NAMALWA (cell line): ENCODE data around the gene DOK6.
"Not testable (repeated sequence)": the region's sequence is repeated elsewhere in the genome, so short reads cannot be mapped to it uniquely, and the experiment has no call there.

Experiments
- DNase-seq: peaks from one replicate; pipeline ENCODE4 v3.0.0-alpha.2; 2015; ENCODE audit warnings: low spot score

Gene DOK6

DNA sequence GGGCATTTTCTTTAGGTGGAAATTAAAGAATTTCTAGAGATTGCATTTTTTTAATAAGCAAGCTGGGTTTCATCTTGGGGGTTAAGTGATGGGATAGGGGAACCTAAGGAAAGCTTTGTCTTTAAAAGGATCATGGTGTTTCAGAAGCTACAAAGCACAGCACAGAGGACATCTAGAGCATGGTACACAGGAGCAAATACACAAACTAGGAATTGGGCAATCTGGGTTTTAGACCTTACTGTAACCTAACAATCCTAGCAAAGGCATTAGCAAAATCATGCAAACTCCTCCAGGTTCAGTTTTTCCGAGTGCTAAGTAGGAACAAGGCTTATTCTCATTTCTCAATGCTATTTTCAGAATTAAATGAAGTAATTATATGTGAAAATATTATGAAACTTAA, 412.9 kb downstream of the DOK6 start:
- no peak for DNase-seq

- DNase-seq: no peak
Observed at GRCh38 chr18:69814861-69815385, 414.2 kb downstream of the DOK6 start.

DNA sequence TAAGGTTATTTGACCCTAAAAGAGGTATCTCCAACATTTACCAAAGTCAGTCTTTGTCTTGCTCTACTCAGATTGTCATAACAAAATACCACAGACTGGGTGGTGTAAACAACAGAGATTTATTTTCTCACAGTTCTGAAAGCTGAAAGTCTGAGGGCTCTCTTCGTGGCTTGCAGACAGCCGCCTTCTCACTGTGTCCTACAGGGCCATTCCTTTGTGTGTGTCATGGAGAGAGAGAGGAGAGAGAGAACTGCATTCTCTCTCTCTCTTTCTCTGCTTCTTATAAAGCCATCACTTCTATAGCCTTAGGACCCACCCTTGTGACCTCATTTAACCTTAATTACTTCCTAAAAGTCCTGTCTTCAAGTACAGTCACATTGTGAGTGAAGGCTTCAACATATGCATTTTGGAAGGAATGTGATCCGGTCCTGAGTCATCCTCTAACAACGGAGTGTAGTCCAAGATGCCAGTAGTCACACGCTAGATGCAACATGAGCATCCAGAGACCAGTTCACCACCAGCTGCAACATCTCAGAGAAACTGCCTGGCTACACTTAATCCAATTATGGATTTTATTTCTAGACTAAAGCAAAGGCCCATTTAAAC, 416.8 kb downstream of the DOK6 start:
- DNase-seq: no peak

DNA sequence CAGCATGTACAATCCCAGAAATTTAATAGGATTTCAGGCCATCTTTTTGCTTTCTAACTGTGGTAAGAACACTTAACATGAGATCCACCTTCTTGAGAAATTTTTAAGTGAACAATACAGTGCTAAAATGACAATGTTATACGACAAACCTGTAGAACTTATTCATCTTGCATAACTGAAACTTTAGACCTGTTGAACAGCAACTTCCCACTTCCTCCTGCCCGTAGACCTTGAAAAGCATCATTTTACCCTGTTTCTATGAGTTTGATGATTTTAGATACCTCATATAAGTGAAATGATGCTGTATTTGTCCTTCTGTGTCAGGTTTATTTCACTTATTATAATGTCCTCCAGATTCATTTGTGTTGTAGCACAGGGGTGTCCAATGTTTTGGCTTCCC, 418.8 kb downstream of the DOK6 start:
- no peak for DNase-seq

- no peak for DNase-seq
Observed at GRCh38 chr18:69820538-69820937, 419.9 kb downstream of the DOK6 start.

DNA sequence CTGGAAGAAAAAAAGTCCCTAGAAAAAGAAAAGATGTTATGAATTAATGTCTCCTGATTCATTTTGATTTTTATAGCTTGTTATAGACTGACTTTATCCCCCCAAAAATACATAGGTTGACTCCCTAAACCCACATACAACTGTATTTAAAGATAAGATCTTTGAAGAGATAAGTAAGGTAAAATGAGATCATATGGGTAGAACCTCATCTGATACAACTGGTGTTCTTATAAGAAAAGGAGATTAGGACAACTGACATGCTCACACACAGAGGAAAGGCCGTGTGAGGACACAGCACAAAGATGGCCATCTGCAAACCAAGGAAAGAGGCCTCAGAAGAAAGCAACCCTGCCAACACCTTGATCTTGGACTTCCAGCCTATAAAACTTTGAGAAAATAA, 429.5 kb downstream of the DOK6 start:
- no peak for DNase-seq

GRCh38 chr18:69834980-69835379, 434.3 kb downstream of the DOK6 start:
- DNase-seq: not testable (repeated sequence)

DNA sequence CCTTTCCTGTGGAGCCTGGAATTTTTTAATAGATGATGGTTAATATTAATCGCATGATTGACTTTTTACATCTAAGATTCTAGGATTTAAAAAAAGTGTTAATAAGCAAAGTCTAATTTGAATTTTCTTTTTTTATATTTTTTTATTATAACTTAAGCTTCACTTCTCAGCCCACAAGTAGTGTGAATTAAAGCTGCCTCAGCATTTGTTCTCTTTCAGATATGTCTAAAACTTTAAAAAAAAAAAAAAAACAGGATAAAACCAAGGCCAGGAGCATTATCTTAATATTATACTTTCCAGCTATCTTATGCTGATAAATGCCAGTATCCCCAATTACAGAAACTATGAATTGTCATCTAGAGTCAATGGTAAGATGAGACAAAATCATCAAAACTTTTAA, 437.3 kb downstream of the DOK6 start:
- no peak for DNase-seq

DNA sequence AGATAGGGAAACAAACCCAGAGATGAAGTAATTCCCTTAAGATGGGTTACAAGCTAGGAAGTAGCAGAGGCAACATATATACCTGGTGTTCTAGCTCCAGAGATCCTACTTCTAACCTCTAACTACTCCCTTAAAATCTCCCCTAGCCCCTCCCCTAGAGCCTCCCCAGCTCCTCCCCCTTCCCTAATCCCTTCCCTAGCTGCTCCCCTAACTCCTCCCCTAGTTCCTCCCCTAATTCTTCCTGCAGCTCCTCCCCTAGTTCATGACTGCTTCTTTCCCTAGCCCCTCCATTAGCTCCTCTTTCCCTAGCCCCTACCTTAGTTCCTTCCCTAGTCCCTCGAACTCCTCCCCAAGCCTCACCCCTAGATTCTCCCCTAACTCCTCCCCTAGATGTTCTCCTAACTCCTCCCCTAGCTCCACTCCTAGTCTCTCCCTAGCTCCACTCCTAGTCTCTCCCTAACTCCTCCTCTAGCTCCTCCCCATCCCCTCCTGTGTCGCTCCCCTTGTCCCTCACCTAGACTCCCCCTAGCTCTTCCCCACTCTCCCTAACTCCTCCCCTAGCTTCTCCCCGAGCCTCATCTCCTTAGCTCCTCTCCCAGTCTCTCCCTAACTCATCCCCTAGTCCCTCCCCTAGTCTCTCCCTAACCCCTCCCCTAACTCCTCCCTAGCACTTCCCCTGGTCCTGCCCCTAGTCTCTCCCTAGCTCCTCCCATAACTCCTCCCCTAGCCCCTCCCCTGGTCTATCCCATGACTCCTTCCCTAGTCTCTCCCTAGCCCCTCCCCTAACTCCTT, 438.1 kb downstream of the DOK6 start:
- DNase-seq: peak; percentile 90

GRCh38 chr18:69839497-69839896, 438.8 kb downstream of the DOK6 start:
- DNase-seq: no peak

- peak; percentile 7 for DNase-seq
Observed at GRCh38 chr18:69840001-69840400, 439.3 kb downstream of the DOK6 start.

- DNase-seq: no peak
Observed at GRCh38 chr18:69840445-69840844, 439.8 kb downstream of the DOK6 start.

DNA sequence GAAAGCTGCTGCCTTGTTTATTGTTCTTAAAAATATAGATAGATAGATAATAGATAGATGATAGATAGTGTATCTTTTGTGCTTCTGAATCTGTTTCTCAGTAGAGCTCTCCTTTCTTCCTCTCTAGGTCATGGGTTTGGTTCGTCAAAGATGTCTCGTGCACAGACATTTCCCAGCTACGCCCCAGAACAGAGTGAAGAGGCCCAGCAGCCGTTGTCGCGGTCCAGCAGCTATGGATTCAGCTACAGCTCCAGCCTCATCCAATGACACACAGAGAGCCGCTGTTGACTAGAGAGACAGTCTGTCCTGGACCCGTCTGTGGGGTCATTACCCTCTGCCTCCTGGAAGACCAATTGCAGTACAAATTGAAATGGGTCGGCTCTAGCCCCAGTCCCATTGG, 440.4 kb downstream of the DOK6 start:
- DNase-seq: no peak

GRCh38 chr18:69843015-69843414, 442.3 kb downstream of the DOK6 start:
- no peak for DNase-seq

- no peak for DNase-seq
Observed at GRCh38 chr18:69844656-69845055, 444.0 kb downstream of the DOK6 start.

DNA sequence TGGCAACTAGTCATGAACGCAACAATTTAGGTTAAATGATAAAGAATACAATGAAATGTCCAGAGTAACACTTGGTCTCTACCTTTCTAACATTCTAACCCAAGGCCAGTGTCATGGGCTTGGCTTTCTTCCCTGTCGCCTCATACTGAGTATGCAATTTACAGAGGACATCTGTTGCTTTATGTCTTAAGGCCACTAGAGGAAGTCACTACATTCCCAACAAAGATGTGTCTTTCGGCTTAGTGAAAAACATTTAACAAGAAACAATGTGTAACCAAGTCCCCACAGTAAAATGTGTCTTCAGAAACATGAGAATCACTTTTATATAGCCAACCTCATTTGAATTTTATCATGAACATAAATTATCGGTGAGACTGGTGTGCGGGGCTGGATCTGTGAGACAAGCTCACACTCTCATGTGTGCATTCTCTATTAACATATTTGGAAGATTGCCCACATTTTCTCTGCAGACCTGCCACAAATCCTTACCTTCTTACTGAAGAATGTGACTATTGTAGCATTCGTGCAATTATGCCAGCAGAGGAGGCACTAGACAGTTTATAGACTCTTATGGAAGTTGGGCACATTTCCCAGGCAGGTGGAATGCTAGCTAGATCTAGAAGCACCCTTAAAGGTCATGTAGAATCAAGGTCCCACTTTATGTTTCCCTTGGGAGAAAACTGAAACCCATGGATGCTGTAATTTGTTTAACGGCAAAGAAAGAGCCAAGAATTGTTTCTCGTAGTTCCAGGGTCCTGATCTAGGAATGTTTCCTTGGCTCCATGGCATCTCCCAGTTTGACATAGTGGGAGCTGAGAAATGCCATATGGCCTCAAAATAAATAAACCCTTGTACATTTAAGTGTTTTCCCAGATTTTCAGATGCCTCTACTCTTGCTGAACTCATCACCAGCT, 445.2 kb downstream of the DOK6 start:
- DNase-seq: peak; percentile 5

- no peak for DNase-seq
Observed at GRCh38 chr18:69853051-69853450, 452.4 kb downstream of the DOK6 start.

DNA sequence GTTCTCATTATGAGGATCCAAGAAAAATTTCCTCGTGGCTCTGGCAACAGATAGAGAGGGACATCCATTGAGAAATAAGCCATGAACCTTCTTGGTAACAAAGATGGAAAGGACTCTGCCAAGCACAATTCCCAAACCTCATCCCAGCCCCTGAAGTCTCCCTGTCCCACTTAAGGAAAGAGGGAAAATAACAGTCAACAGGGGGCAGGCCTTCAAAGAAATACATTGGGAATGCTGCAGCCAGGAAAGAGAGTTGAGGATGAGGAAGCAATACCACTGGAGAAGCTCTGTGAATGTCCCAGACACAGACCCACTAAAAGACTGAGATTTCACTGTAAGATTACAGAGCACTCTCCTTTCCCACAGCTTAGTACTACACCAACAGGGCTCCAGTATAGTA, 453.8 kb downstream of the DOK6 start:
- DNase-seq: no peak

- no peak for DNase-seq
Observed at GRCh38 chr18:69858897-69859296, 458.2 kb downstream of the DOK6 start.

DNA sequence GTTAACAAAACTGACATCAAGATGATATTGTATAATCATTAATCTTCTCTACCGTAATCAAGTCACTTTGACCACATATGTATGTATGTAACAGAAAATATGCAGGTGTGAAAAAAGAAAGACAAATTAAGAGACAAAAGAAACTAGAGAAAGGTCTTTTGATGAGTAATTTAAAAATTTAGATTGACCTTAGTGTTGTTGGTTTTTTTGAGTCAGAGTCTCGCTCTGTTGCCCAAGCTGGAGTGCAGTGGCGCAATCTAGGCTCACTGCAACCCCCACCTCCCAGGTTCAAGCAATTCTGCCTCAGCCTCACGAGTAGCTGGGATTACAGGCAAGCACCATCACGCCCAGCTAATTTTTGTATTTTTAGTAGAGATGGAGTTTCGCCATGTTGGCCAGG, 464.1 kb downstream of the DOK6 start:
- not testable (repeated sequence) for DNase-seq

- no peak for DNase-seq
Observed at GRCh38 chr18:69865776-69866175, 465.1 kb downstream of the DOK6 start.

DNA sequence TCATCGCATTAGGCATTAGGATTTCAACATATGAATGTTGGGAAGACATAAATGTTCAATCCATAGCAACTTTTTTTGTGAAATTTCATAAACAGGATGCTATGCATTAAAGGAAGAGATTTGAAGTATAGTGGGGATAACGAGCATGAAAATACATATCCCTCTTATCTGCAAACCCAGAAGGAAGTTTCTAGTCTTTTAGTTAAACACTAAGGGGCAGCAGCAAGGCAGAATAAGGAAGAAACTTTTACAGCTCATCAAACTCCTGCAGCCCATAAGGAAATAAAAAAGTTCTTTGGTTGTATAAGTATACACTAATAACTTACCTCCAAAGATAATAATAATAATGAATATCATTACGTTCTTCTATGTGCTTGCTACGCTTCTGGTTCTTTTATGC, 465.5 kb downstream of the DOK6 start:
- no peak for DNase-seq

- DNase-seq: no peak
Observed at GRCh38 chr18:69870736-69871135, 470.0 kb downstream of the DOK6 start.
